IgD-negative memory B cell (primary cell): ENCODE data around the gene MOSMO. TPM values are rescaled to one million over a fixed set of nuclear protein-coding genes. Genes with fewer than 3 reads are reported as not detected.
"Not testable (repeated sequence)": the region's sequence is repeated elsewhere in the genome, so short reads cannot be mapped to it uniquely, and the experiment has no call there.

Experiments used
- H3K27ac Mint-ChIP-seq, 3 donors: one replicate each; pipeline ENCODE4 v1.8.0; 2020 to 2022; ENCODE audit warnings: mild to moderate bottlenecking in 3 of 3, mixed read lengths in 3 of 3, moderate library complexity in 1 of 3
- H3K27me3 Mint-ChIP-seq: one replicate; pipeline ENCODE4 v1.8.0; 2021; ENCODE audit warnings: mixed read lengths
- H3K36me3 Mint-ChIP-seq: one replicate; pipeline ENCODE4 v1.8.0; 2020; ENCODE audit warnings: mild to moderate bottlenecking, mixed read lengths
- H3K4me1 Mint-ChIP-seq, 3 donors: one replicate each; pipeline ENCODE4 v1.8.0; 2020 to 2022; ENCODE audit warnings: mixed read lengths in 3 of 3, mild to moderate bottlenecking in 1 of 3
- H3K4me3 Mint-ChIP-seq, 4 donors: one replicate each; pipeline ENCODE4 v1.8.0; 2020 to 2022; ENCODE audit warnings: mild to moderate bottlenecking in 4 of 4, mixed read lengths in 4 of 4, moderate library complexity in 3 of 4
- H3K9me3 Mint-ChIP-seq, 3 donors: one replicate each; pipeline ENCODE4 v1.8.0; 2020 to 2021; ENCODE audit warnings: mixed read lengths in 3 of 3, mild to moderate bottlenecking in 1 of 3
- polyA plus RNA-seq: library from polyadenylated mRNA; unstranded; fragments of 300-500 nt; fragmentation: Illumina TruSeq; gene quantifications from one replicate; pipeline ENCODE4 v1.2.3, GENCODE V29; 2021

Gene MOSMO
- polyA plus RNA-seq, 1 donor from 2014 or later: 4.1 TPM

DNA sequence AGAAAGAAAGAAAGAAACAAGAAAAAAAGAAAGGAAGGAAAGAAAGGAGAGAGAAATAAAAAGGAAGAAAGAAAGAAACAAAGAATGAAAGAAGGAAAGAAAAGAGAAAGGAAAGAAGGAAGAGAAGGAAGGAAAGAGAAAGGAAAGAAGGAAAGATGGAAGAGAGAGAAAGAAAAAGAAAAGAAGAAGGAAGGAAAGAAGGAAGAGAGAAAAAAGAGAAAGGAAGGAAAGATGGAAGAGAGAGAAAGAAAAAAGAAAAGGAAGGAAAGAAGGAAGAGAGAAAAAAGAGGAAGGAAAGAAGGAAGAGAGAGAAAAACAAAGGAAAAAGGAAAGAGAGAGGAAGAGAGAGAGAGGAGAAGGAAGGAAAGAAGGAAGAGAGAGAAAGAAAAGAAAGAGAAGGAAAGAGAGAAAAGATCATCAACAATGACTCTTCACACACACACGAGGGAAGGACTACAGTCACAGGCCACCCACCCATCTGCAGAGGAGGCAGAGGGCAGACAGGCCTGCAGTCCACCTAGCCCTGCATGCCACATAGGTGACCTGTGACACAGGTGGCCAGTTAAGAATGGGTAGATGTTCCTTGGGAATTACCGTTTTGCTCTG is 108.3 kb downstream of the MOSMO start:
- H3K4me1 Mint-ChIP-seq: no peaks in the 10 kb centered on the region
- H3K9me3 Mint-ChIP-seq: no peaks in the 10 kb centered on the region
- no peak overlapping the region for H3K4me3 Mint-ChIP-seq
- H3K36me3 Mint-ChIP-seq: peaks cover 2% of the 10 kb centered on the region
- H3K27ac Mint-ChIP-seq: no peak overlapping the region
- H3K27me3 Mint-ChIP-seq: peaks cover 9% of the 10 kb centered on the region

DNA sequence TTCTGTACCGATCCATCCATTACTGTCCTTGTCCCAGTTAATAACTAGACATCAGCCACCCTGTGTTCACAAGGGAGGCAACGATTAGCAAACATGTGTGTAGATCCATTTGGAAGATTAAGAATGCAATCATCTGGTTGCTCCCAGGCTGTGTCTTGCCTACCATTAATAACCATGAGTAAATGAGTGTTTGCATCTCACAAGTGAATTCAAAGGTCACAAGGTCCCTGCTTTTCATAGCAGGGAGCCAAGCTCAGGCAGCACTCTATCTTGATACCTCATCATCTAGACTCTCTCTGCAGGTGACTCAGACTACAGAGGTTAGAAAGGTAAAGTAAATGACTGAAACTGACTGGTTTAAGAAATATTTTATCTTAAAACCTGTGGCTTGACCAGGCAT is 109.7 kb downstream of the MOSMO start:
- Mint-ChIP-seq H3K4me3 (no peak overlapping the region), H3K9me3 (peaks cover 0 to 2% (median 0%) of the 10 kb centered on the region in 3 donors), H3K36me3 (no peaks in the 10 kb centered on the region), H3K4me1 (peaks cover 0 to 5% (median under 1%) of the 10 kb centered on the region in 3 donors), H3K27ac (no peak overlapping the region), H3K27me3 (no peaks in the 10 kb centered on the region)

DNA sequence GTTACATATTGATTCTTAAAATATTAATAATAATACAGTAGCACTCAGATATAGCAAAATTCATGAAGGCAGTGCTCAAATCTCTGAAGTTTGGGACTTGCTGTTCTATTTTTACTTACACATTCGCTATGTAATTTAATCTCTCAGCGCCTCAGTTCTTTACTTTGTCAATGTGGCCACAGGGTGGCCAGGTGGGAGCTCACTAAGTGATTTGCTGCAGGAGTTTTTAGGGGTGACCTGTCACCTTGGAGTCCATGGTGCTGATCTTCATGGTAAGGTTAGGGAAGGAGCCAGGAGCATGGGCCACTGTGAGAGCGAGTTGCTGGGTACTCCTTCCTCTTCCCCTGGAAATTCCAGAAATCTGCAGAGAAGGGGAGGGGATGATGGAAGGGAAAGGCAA is 112.5 kb downstream of the MOSMO start:
- H3K4me1 Mint-ChIP-seq: peaks cover 0 to 10% (median 10%) of the 10 kb centered on the region in 3 donors
- peak overlapping the region in 1 of 4 donors; percentile 17 for H3K4me3 Mint-ChIP-seq
- peaks cover 0 to 2% (median 0%) of the 10 kb centered on the region in 3 donors for H3K9me3 Mint-ChIP-seq
- peak overlapping the region in 1 of 3 donors; percentile 24 for H3K27ac Mint-ChIP-seq
- no peaks in the 10 kb centered on the region for H3K36me3 Mint-ChIP-seq
- no peaks in the 10 kb centered on the region for H3K27me3 Mint-ChIP-seq

GRCh38 chr16:22122239-22122638 is 114.3 kb downstream of the MOSMO start:
- Mint-ChIP-seq H3K27ac (no peak overlapping the region), H3K27me3 (no peaks in the 10 kb centered on the region), H3K36me3 (no peaks in the 10 kb centered on the region), H3K4me3 (peak overlapping the region in 1 of 4 donors; percentile 85), H3K9me3 (peaks cover 0 to 2% (median 0%) of the 10 kb centered on the region in 3 donors), H3K4me1 (peaks cover 0 to 10% (median 10%) of the 10 kb centered on the region in 3 donors)

GRCh38 chr16:22123146-22123545 is 115.2 kb downstream of the MOSMO start:
- Mint-ChIP-seq H3K36me3 (peaks cover under 1% of the 10 kb centered on the region), H3K27me3 (peaks cover 2% of the 10 kb centered on the region), H3K9me3 (peaks cover 0 to 3% (median 2%) of the 10 kb centered on the region in 3 donors), H3K4me1 (peaks cover 0 to 10% (median 10%) of the 10 kb centered on the region in 3 donors), H3K27ac (no peak overlapping the region), H3K4me3 (peak overlapping the region in 1 of 4 donors; percentile 90)

DNA sequence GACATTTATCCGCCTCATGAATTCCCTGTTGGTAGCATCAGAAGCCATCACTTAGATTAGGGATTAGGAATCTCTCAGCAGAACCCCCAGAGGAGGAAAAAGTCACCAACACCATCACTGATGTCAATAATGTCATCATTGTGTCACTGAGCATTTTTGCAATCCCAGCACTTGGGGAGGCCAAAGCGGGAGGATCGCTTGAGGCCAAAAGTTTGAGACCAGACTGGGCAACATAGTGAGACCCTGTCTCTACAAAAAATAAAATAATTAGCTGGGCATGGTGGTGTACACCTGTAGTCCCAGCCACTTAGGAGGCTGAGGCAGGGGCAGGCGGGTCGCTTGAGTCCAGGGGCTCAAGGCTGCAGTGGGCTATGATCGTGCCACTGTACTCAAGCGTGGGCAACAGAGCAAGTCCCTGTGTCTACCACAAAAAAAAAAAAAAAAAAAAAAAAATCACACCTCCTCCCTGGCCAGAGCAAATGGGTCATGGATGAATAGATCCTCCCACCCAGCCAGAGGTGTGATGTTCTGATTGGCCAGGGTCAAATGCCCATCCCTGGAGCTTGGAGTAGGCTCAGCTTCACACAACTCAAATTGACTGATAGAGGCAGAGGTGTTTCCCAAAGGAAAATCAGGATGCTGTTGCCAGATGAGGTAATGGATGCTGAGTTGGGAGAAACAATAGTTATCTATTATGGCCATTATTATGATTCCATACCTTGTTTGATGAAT is 116.0 kb downstream of the MOSMO start:
- H3K4me3 Mint-ChIP-seq: peak overlapping the region in 1 of 4 donors; percentile 11
- H3K36me3 Mint-ChIP-seq: peaks cover 2% of the 10 kb centered on the region
- no peak overlapping the region for H3K27ac Mint-ChIP-seq
- peaks cover 0 to 8% (median 8%) of the 10 kb centered on the region in 3 donors for H3K9me3 Mint-ChIP-seq
- H3K27me3 Mint-ChIP-seq: peaks cover 2% of the 10 kb centered on the region
- peaks cover 0 to 10% (median 10%) of the 10 kb centered on the region in 3 donors for H3K4me1 Mint-ChIP-seq

- Mint-ChIP-seq H3K9me3 (peaks cover 0 to 8% (median 8%) of the 10 kb centered on the region in 3 donors), H3K4me3 (no peak overlapping the region), H3K27me3 (peaks cover 4% of the 10 kb centered on the region), H3K27ac (no peak overlapping the region), H3K4me1 (peaks cover 0 to 10% (median 10%) of the 10 kb centered on the region in 3 donors), H3K36me3 (peaks cover 2% of the 10 kb centered on the region)
Measured at GRCh38 chr16:22124583-22125284, 116.8 kb downstream of the MOSMO start.

DNA sequence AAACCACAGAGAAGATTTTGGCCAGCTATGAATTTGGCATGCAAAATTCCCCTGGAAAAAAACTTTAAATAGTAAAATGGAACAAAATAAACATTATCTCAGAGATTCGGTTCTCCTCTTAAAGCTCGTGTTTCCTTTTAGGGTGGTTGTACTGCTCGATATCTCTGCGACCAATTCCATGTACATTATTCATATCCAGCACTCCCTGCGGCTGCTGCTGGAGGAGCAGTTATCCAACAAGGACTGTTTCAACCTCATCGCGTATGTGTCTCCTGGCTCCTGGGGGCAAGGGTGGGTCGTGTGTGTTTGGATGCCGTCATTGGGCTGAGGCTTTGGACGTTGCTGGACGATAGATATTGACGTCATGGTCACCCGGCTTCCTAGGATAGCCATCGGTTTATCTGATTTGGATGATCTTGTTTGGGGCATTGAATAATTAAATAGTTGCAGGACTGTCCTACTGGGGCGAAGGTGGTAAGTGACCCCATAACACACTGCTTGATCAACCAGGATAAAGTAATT is 118.2 kb downstream of the MOSMO start:
- Mint-ChIP-seq H3K36me3 (peaks cover 2% of the 10 kb centered on the region), H3K9me3 (peaks cover 0 to 8% (median 8%) of the 10 kb centered on the region in 3 donors), H3K4me3 (no peak overlapping the region), H3K4me1 (peaks cover 0 to 10% (median 10%) of the 10 kb centered on the region in 3 donors), H3K27ac (no peak overlapping the region), H3K27me3 (peaks cover 4% of the 10 kb centered on the region)

- H3K9me3 Mint-ChIP-seq, H3K27me3 Mint-ChIP-seq, H3K27ac Mint-ChIP-seq, H3K36me3 Mint-ChIP-seq, H3K4me1 Mint-ChIP-seq, H3K4me3 Mint-ChIP-seq: not testable (repeated sequence)
Measured at GRCh38 chr16:22128537-22128936, 120.6 kb downstream of the MOSMO start.

- H3K27ac Mint-ChIP-seq: no peak overlapping the region
- H3K36me3 Mint-ChIP-seq: peaks cover 2% of the 10 kb centered on the region
- peaks cover 4% of the 10 kb centered on the region for H3K27me3 Mint-ChIP-seq
- no peaks in the 10 kb centered on the region for H3K4me1 Mint-ChIP-seq
- H3K4me3 Mint-ChIP-seq: no peak overlapping the region
- peaks cover 0 to 8% (median 7%) of the 10 kb centered on the region in 3 donors for H3K9me3 Mint-ChIP-seq
Measured at GRCh38 chr16:22130528-22130927, 122.6 kb downstream of the MOSMO start.

- Mint-ChIP-seq H3K27ac (no peak overlapping the region), H3K36me3 (peaks cover 2% of the 10 kb centered on the region), H3K27me3 (peaks cover 11% of the 10 kb centered on the region), H3K4me1 (peaks cover 0 to 2% (median 0%) of the 10 kb centered on the region in 3 donors), H3K4me3 (no peak overlapping the region), H3K9me3 (peaks cover 0 to 8% (median 7%) of the 10 kb centered on the region in 3 donors)
Measured at GRCh38 chr16:22132801-22133200, 124.9 kb downstream of the MOSMO start.

Other genes starting within 250 kb of the MOSMO start
- 14.0 TPM for gene NPIPB4, start 150.4 kb upstream of the MOSMO start, polyA plus RNA-seq
- 144 TPM for gene UQCRC2, start 54.8 kb upstream of the MOSMO start, polyA plus RNA-seq
- gene PDZD9, start 7.0 kb upstream of the MOSMO start, polyA plus RNA-seq: not detected
- gene VWA3A, start 84.4 kb downstream of the MOSMO start, polyA plus RNA-seq: not detected
- gene SDR42E2, start 154.4 kb downstream of the MOSMO start, polyA plus RNA-seq: 0.20 TPM
- 2.2 TPM for gene EEF2K, start 198.2 kb downstream of the MOSMO start, polyA plus RNA-seq